Ishikawa (cell line): ENCODE data around the gene ZC3H12C.

ENCODE experiments used
- CEBPB ChIP-seq: IDR thresholded peaks from 2 replicates; pipeline ENCODE4 v1.6.1; 2012
- CREB1 ChIP-seq: IDR thresholded peaks from 2 replicates; pipeline ENCODE4 v1.6.1; 2012; ENCODE audit warnings: low read depth
- EGR1 ChIP-seq: IDR thresholded peaks from 2 replicates; pipeline ENCODE4 v1.6.1; 2012
- EP300 ChIP-seq: IDR thresholded peaks from 2 replicates; pipeline ENCODE4 v1.6.1; 2012; ENCODE audit warnings: borderline replicate concordance
- MAX ChIP-seq: IDR thresholded peaks from 2 replicates; pipeline ENCODE4 v1.6.1; 2012
- NFIC ChIP-seq: IDR thresholded peaks from 2 replicates; pipeline ENCODE4 v1.6.1; 2012
- RAD21 ChIP-seq: IDR thresholded peaks from 2 replicates; pipeline ENCODE4 v1.6.1; 2012; ENCODE audit warnings: low read depth
- REST ChIP-seq: IDR thresholded peaks from 2 replicates; pipeline ENCODE4 v1.6.1; 2012; ENCODE audit warnings: low read depth, mild to moderate bottlenecking
- TAF1 ChIP-seq: IDR thresholded peaks from 2 replicates; pipeline ENCODE4 v1.6.1; 2012; ENCODE audit warnings: low read depth, mild to moderate bottlenecking
- TCF12 ChIP-seq: IDR thresholded peaks from 2 replicates; pipeline ENCODE4 v1.6.1; 2012; ENCODE audit warnings: low read depth
- YY1 ChIP-seq: IDR thresholded peaks from 2 replicates; pipeline ENCODE4 v1.6.1; 2012; ENCODE audit warnings: low read depth
- TF ChIP-seq, protein P1 (sequence below): IDR thresholded peaks from 2 replicates; pipeline ENCODE4 v1.6.1; 2012

- TF ChIP-seq NFIC (no peak), CREB1 (no peak), MAX (no peak), YY1 (no peak), RAD21 (no peak), EGR1 (no peak), EP300 (no peak), REST (no peak), TCF12 (no peak), CEBPB (no peak), TAF1 (no peak)
- TF ChIP-seq, protein P1, sequence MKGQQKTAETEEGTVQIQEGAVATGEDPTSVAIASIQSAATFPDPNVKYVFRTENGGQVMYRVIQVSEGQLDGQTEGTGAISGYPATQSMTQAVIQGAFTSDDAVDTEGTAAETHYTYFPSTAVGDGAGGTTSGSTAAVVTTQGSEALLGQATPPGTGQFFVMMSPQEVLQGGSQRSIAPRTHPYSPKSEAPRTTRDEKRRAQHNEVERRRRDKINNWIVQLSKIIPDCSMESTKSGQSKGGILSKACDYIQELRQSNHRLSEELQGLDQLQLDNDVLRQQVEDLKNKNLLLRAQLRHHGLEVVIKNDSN: no peak
Observed at GRCh38 chr11:110119317-110119716, 26.1 kb downstream of the ZC3H12C start.
